ENCODE results near the gene TRAT1. TPM values are rescaled to one million over a fixed set of nuclear protein-coding genes. Genes with fewer than 3 reads are reported as not detected.

The TRAT1 gene
- total and polyA plus RNA-seq, 9 of the 15 experiments (the other 6 are each of a cell fraction or from before 2014, with no cell fraction given): not detected

- no peaks in the 10 kb centered on the region for H3K9me3 ChIP-seq (replicated peaks; ENCODE audit: control insufficient read depth, insufficient read depth, low read depth, low read length)
- no peak overlapping the region for H3K9ac ChIP-seq (ENCODE audit: insufficient read depth in 1 of 2, low read depth in 2 of 2, low read length in 2 of 2)
- no peaks in the 10 kb centered on the region for H3K36me3 ChIP-seq (ENCODE audit: control insufficient read depth, insufficient read depth, low read length)
- H3K27me3 ChIP-seq (ENCODE audit: control insufficient read depth in 2 of 2, insufficient read depth in 2 of 2, low read length in 2 of 2): no peaks in the 10 kb centered on the region
- DNase-seq (ENCODE audit: extremely low read depth in 1 of 4, low spot score in 3 of 4) (no peak), FAIRE-seq (no peak), ATAC-seq (no peak)
- no peak overlapping the region for H3K27ac ChIP-seq (ENCODE audit: extremely low read depth, low read depth, low read length)
- H2AFZ ChIP-seq (ENCODE audit: low read depth, low read length): no peak overlapping the region
- no peaks in the 10 kb centered on the region for H3K4me1 ChIP-seq (replicated peaks in 1 of 2; ENCODE audit: control insufficient read depth in 2 of 2, insufficient read depth in 2 of 2, low read length in 2 of 2)
- POLR2A ChIA-PET: no interaction called here
- intact Hi-C loops (cut with micrococcal nuclease) (no loop called here), in situ Hi-C loops (cut with MboI) (no loop called here)
- no peak overlapping the region for H3K4me2 ChIP-seq (ENCODE audit: insufficient read depth, low read length)
- no peak overlapping the region for H3K4me3 ChIP-seq
- H4K20me1 ChIP-seq (replicated peaks; ENCODE audit: control insufficient read depth, insufficient read depth, low read length): no peaks in the 10 kb centered on the region
- CTCF ChIA-PET (ENCODE audit: low intra/inter-chr PET ratio): no interaction called here
- 6% methylated on average over 5 of the region's 5 CpGs for WGBS (ENCODE audit: insufficient coverage, low coverage, missing lambda C conversion rate)
- TF ChIP-seq BACH1 (tag; IDR thresholded peaks at IDR 0.05) (no peak), HDAC1 (IDR thresholded peaks at IDR 0.05) (no peak), LEF1 (IDR thresholded peaks at IDR 0.05) (no peak), KAT2B (IDR thresholded peaks at IDR 0.05; ENCODE audit: low read depth, low read length) (no peak), ZNF23 (CRISPR knock-in tag; IDR thresholded peaks at IDR 0.05) (no peak), ZSCAN29 (IDR thresholded peaks at IDR 0.05) (no peak), LCOR (CRISPR knock-in tag; IDR thresholded peaks at IDR 0.05) (no peak), STAT5A (IDR thresholded peaks at IDR 0.05; ENCODE audit: borderline replicate concordance, low read length) (no peak), NR2C1 (IDR thresholded peaks at IDR 0.05) (no peak), NR2C1 (tag; IDR thresholded peaks at IDR 0.05) (no peak), TAF15 (IDR thresholded peaks at IDR 0.05; ENCODE audit: low read depth, low read length) (no peak), ATF6 (CRISPR knock-in tag; IDR thresholded peaks at IDR 0.05) (no peak), NBN (IDR thresholded peaks at IDR 0.05; ENCODE audit: low read depth) (no peak), HNRNPUL1 (IDR thresholded peaks at IDR 0.05; ENCODE audit: low read length) (no peak), PATZ1 (CRISPR knock-in tag; IDR thresholded peaks at IDR 0.05; ENCODE audit: borderline replicate concordance) (no peak)
- no peaks in the 10 kb centered on the region for H3K9me1 ChIP-seq (ENCODE audit: control insufficient read depth, insufficient read depth, low read length)
- no TSS peak for BruUV-seq (replicated peaks)
- no peaks in the 10 kb centered on the region for H3K79me2 ChIP-seq (ENCODE audit: control insufficient read depth, insufficient read depth, low read length)
These were observed 72.4 kb downstream of the TRAT1 start for GRCh38 chr3:108894981-108895380.
